WI38 (cell line): ENCODE measurements around the gene MTMR3.

Experiments used
- H3K4me3 ChIP-seq: 2 replicates; pipeline ENCODE4 v1.5.1; 2011; ENCODE audit warnings: low read depth, mild to moderate bottlenecking, control low read depth, low read length
- CTCF ChIP-seq: IDR thresholded peaks from 2 replicates; pipeline ENCODE4 v1.5.1; 2012; ENCODE audit warnings: low read depth, mild to moderate bottlenecking, control low read depth, low read length

Gene MTMR3

GRCh38 chr22:30010789-30011405 is 127.9 kb downstream of the MTMR3 start:
- TF ChIP-seq CTCF: no peak
- H3K4me3 ChIP-seq: no peak overlapping the region

- TF ChIP-seq CTCF: no peak
- H3K4me3 ChIP-seq: no peak overlapping the region
These were observed 130.2 kb downstream of the MTMR3 start for GRCh38 chr22:30013201-30013600.

- TF ChIP-seq CTCF: no peak
- H3K4me3 ChIP-seq: no peak overlapping the region
These were observed 131.3 kb downstream of the MTMR3 start for GRCh38 chr22:30014244-30014643.

GRCh38 chr22:30015229-30015797 is 132.3 kb downstream of the MTMR3 start:
- H3K4me3 ChIP-seq: no peak overlapping the region
- no peak for TF ChIP-seq CTCF

GRCh38 chr22:30015846-30016245 is 132.9 kb downstream of the MTMR3 start:
- no peak for TF ChIP-seq CTCF

GRCh38 chr22:30016596-30016995 is 133.6 kb downstream of the MTMR3 start:
- no peak for TF ChIP-seq CTCF
- H3K4me3 ChIP-seq: no peak overlapping the region

More at GRCh38 chr22:30015846-30016245, 132.9 kb downstream of the MTMR3 start:
- H3K4me3 ChIP-seq: no peak overlapping the region

- TF ChIP-seq CTCF: no peak
- no peak overlapping the region for H3K4me3 ChIP-seq
These were observed 134.6 kb downstream of the MTMR3 start for GRCh38 chr22:30017375-30018223.
